Measurements from ENCODE around the gene SULT1A1. TPM values are rescaled to one million over a fixed set of nuclear protein-coding genes. Genes with fewer than 3 reads are reported as not detected.
A peak's percentile ranks its signal among the peaks of the same experiment; 100 is the strongest.

SULT1A1 gene
- total and polyA plus RNA-seq, 2 of the 13 experiments (the other 11 are each of a cell fraction or from before 2014, with no cell fraction given), result 114 to 147 TPM

DNA sequence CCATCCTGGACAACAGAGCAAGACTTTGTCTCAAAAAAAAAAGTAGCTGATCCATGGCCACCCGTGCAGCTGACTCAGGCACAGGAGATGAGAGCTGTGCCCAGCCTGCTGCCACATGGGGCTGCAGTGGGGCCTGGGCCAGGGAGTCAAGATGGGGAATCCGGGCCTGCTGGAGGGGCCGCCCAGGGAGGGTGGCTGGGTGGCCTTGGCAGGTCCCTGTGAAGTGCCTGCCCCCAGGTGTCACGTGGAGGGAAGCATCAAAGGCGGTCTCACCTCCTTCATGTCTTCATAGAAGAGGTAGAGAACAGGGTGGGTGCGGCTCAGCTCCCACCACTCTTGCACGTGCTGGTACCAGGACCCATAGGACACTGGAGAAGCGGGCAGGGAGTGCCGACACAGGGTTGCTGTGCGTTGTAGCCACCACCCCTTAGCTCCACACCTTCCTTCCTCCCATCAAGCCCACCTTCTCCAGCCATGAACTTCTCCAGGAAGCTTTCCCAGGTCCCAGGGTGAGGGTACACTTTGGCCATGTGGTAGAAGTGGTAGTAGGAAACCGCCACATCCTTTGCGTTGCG lies 16.8 kb downstream of the SULT1A1 start (continued):
- TF ChIP-seq, protein P1, sequence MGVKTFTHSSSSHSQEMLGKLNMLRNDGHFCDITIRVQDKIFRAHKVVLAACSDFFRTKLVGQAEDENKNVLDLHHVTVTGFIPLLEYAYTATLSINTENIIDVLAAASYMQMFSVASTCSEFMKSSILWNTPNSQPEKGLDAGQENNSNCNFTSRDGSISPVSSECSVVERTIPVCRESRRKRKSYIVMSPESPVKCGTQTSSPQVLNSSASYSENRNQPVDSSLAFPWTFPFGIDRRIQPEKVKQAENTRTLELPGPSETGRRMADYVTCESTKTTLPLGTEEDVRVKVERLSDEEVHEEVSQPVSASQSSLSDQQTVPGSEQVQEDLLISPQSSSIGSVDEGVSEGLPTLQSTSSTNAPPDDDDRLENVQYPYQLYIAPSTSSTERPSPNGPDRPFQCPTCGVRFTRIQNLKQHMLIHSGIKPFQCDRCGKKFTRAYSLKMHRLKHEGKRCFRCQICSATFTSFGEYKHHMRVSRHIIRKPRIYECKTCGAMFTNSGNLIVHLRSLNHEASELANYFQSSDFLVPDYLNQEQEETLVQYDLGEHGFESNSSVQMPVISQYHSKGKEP (CRISPR knock-in tag; IDR thresholded peaks at IDR 0.05), result no peak
- TF ChIP-seq ZC3H4 (CRISPR knock-in tag; IDR thresholded peaks at IDR 0.05; ENCODE audit: borderline replicate concordance) (no peak), CAMTA2 (CRISPR knock-in tag; IDR thresholded peaks at IDR 0.05; ENCODE audit: borderline replicate concordance) (no peak), CBFB (CRISPR knock-in tag; IDR thresholded peaks at IDR 0.05) (no peak), AGO2 (optimal IDR thresholded peaks at IDR 0.05; ENCODE audit: low read depth, low read length) (peak; percentile 90), CEBPG (CRISPR knock-in tag; IDR thresholded peaks at IDR 0.05) (no peak), YEATS2 (CRISPR knock-in tag; IDR thresholded peaks at IDR 0.05; ENCODE audit: borderline replicate concordance) (0 out of 2 replicates have a peak, but pooled peaks have one; percentile 38), ZNF883 (CRISPR knock-in tag; IDR thresholded peaks at IDR 0.05; ENCODE audit: not compliant biosample characterization) (no peak), PAX8 (CRISPR knock-in tag; IDR thresholded peaks at IDR 0.05; ENCODE audit: borderline replicate concordance) (no peak)

DNA sequence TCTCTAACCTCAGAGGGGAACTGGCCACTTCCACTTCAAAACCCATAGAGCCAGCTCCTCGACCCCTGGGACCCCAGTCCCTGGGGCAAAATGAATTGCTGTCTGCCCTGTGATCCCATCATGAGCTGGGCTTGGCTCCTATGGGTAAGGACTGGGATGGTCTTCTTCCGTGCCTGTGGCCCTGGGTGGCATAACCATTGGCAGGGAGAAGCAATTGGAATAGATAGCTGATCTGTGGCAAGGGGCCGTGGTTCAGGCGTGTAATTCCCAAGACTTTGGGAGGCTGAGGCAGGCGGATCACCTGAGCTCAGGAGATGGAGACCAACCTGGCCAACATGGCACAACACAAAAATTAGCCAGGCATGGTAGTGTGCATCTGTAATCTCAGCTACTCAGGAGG lies 17.3 kb downstream of the SULT1A1 start:
- WGBS (ENCODE audit: low lambda C conversion rate), result 95% methylated on average over 5 of the region's 5 CpGs
- BruUV-seq (replicated peaks), result no TSS peak
- TF ChIP-seq HMGA1 (CRISPR knock-in tag; conservative IDR thresholded peaks at IDR 0.05), result no peak
- no peak for TF ChIP-seq ZNF383 (CRISPR knock-in tag; IDR thresholded peaks at IDR 0.05; ENCODE audit: borderline replicate concordance)
- TF ChIP-seq ATRX (CRISPR knock-in tag; IDR thresholded peaks at IDR 0.05; ENCODE audit: borderline replicate concordance), result no peak
- TF ChIP-seq ZNF530 (CRISPR knock-in tag; IDR thresholded peaks at IDR 0.05; ENCODE audit: low read depth), result no peak
- no peak for TF ChIP-seq MAFK (conservative IDR thresholded peaks at IDR 0.05 in 1 of 2, IDR thresholded peaks at IDR 0.05 in 1 of 2; ENCODE audit: low read length in 2 of 2)
- no peak for TF ChIP-seq SYNCRIP (IDR thresholded peaks at IDR 0.05; ENCODE audit: insufficient read depth, low read depth, low read length)
- TF ChIP-seq TCF12 (IDR thresholded peaks at IDR 0.05), result no peak
- no peak for TF ChIP-seq TCF12 (CRISPR knock-in tag; IDR thresholded peaks at IDR 0.05)
- no peak for TF ChIP-seq ZNF33A (CRISPR knock-in tag; IDR thresholded peaks at IDR 0.05; ENCODE audit: borderline replicate concordance)
- TF ChIP-seq GTF3A (CRISPR knock-in tag; conservative IDR thresholded peaks at IDR 0.05), result no peak
- no peak for TF ChIP-seq ZNF451 (CRISPR knock-in tag; IDR thresholded peaks at IDR 0.05)
- no peak for TF ChIP-seq PPARG (CRISPR knock-in tag; conservative IDR thresholded peaks at IDR 0.05)
- no peak for TF ChIP-seq ZBTB1 (CRISPR knock-in tag; IDR thresholded peaks at IDR 0.05; ENCODE audit: borderline replicate concordance)
- TF ChIP-seq ZNF724P (CRISPR knock-in tag; IDR thresholded peaks at IDR 0.05; ENCODE audit: borderline replicate concordance), result no peak

More for the DNA sequence above, 17.3 kb downstream of the SULT1A1 start:
- H3K9me3 ChIP-seq (ENCODE audit: low read length), result no peaks in the 10 kb centered on the region
- no peak overlapping the region for H3K9ac ChIP-seq (ENCODE audit: insufficient read depth, low read depth, low read length)
- no peak for ATAC-seq
- H3K27ac ChIP-seq (ENCODE audit: extremely low read length, insufficient read depth, low read length), result no peak overlapping the region
- CTCF ChIA-PET (ENCODE audit: low intra/inter-chr PET ratio, low total read pairs), result no interaction called here
- no peaks in the 10 kb centered on the region; the same call in 1 of the 2 replicates for H4K20me1 ChIP-seq (ENCODE audit: insufficient read depth, low read length)
- POLR2A ChIA-PET, result interaction anchor here (1.1 to 1.8 kb wide), 2 partner anchors 17 to 18 kb away, joined by 3 to 5 read pairs; partner anchors contain the start of gene SULT1A1
- peaks cover 6% of the 10 kb centered on the region for H3K79me2 ChIP-seq (ENCODE audit: insufficient read depth, low read length)
- no peak overlapping the region for H3K4me3 ChIP-seq (replicated peaks in 1 of 3; ENCODE audit: insufficient read depth in 1 of 3, low read depth in 2 of 3, low read length in 3 of 3)
- no peak overlapping the region for H2AFZ ChIP-seq (ENCODE audit: low read length)
- no peak overlapping the region for H3K4me2 ChIP-seq (ENCODE audit: low read depth, low read length)
- in situ Hi-C loops (cut with HindIII; ENCODE audit: extremely low pct_ligation_motif_present, low pct_unique_long_range_greater_than_20kb), result no loop called here
- FAIRE-seq, result no peak
- H3K27me3 ChIP-seq (ENCODE audit: control insufficient read depth in 1 of 2, insufficient read depth in 2 of 2, low read length in 2 of 2), result no peaks in the 10 kb centered on the region
- intact Hi-C loops (cut with micrococcal nuclease; ENCODE audit: unreplicated experiment), result no loop called here
- peaks cover 37% of the 10 kb centered on the region for H3K4me1 ChIP-seq (ENCODE audit: insufficient read depth, low read length)
- DNase-seq (ENCODE audit: low spot score), result no peak
- H3K36me3 ChIP-seq (replicated peaks in 1 of 2; ENCODE audit: control insufficient read depth in 1 of 2, insufficient read depth in 2 of 2, low read length in 2 of 2), result peaks cover 15 to 38% of the 10 kb centered on the region in 2 experiments; a peak in 4 of 5 replicates
